ENCODE measurements around the gene ADAT2.

- TF ChIP-seq CSDC2 (CRISPR knock-in tag; IDR thresholded peaks at IDR 0.05), result no peak
- no peak for TF ChIP-seq TCF4 (CRISPR knock-in tag; IDR thresholded peaks at IDR 0.05; ENCODE audit: borderline replicate concordance)
These were observed 48.7 kb downstream of the ADAT2 start for GRCh38 chr6:143401636-143402370.
